Breast epithelium (tissue), 3 donors: Measurements from ENCODE around the gene MYMK.

Experiments
- CTCF ChIP-seq, 3 donors: fragments of 450-650 bp; IDR thresholded peaks; one replicate each; pipeline ENCODE4 v1.5.1; 2016 to 2017; ENCODE audit warnings: antibody characterized with exemption in 3 of 3, mild to moderate bottlenecking in 3 of 3, moderate library complexity in 3 of 3
- POLR2A ChIP-seq: fragments of 450-650 bp; IDR thresholded peaks from one replicate; pipeline ENCODE4 v1.6.1; 2016; ENCODE audit warnings: antibody characterized with exemption, mild to moderate bottlenecking, moderate library complexity
- POLR2AphosphoS5 ChIP-seq, 3 donors: sonication (generic); formaldehyde crosslinking; IDR thresholded peaks; one replicate each; pipeline ENCODE4 v1.6.1; 2017; ENCODE audit warnings: antibody characterized with exemption in 3 of 3

- TF ChIP-seq CTCF (IDR thresholded peaks at IDR 0.05) (no peak), POLR2A (no peak), POLR2AphosphoS5 (IDR thresholded peaks at IDR 0.05) (no peak)
These were observed 10.6 kb upstream of the MYMK start for GRCh38 chr9:133535306-133535877.
